Kidney tubule cell (primary cell): ENCODE data around the gene MPHOSPH10.
A peak's percentile ranks its signal among the peaks of the same experiment; 100 is the strongest.
"Not testable (repeated sequence)": the region's sequence is repeated elsewhere in the genome, so short reads cannot be mapped to it uniquely, and the experiment has no call there.

Source experiments
- DNase-seq: peaks from one replicate; pipeline ENCODE4 v3.0.0-alpha.2; 2018; ENCODE audit warnings: low spot score

The MPHOSPH10 gene

GRCh38 chr2:71130152-71130904 is at the start of gene MPHOSPH10, which contains the start of gene MCEE:
Gene MPHOSPH10, plus strand, starts transcription at chr2:71130634. Its CDS starts 32 bp downstream, at chr2:71130666.
Gene MCEE, minus strand, starts transcription at chr2:71130229. Its CDS starts 10 bp downstream, at chr2:71130219.
- peak; percentile 92 for DNase-seq

GRCh38 chr2:71082402-71083252 is 47.8 kb upstream of the MPHOSPH10 start:
- no peak for DNase-seq

GRCh38 chr2:71083297-71083696 is 47.1 kb upstream of the MPHOSPH10 start:
- not testable (repeated sequence) for DNase-seq

- not testable (repeated sequence) for DNase-seq
Measured at GRCh38 chr2:71083752-71084312, 46.6 kb upstream of the MPHOSPH10 start.

GRCh38 chr2:71085325-71086003 is 45.0 kb upstream of the MPHOSPH10 start:
- DNase-seq: not testable (repeated sequence)

GRCh38 chr2:71089475-71089874 is 41.0 kb upstream of the MPHOSPH10 start:
- DNase-seq: not testable (repeated sequence)

- DNase-seq: not testable (repeated sequence)
Measured at GRCh38 chr2:71091808-71092207, 38.6 kb upstream of the MPHOSPH10 start.

GRCh38 chr2:71092491-71093260 is 37.8 kb upstream of the MPHOSPH10 start:
- DNase-seq: not testable (repeated sequence)

- DNase-seq: peak; percentile 63
Measured at GRCh38 chr2:71100195-71100964, 30.1 kb upstream of the MPHOSPH10 start.

GRCh38 chr2:71101656-71102055 is 28.8 kb upstream of the MPHOSPH10 start:
- DNase-seq: peak; percentile 8

- DNase-seq: no peak
Measured at GRCh38 chr2:71102981-71103681, 27.3 kb upstream of the MPHOSPH10 start.

- no peak for DNase-seq
Measured at GRCh38 chr2:71103809-71104208, 26.6 kb upstream of the MPHOSPH10 start.

GRCh38 chr2:71106463-71106862 is 24.0 kb upstream of the MPHOSPH10 start:
- not testable (repeated sequence) for DNase-seq

GRCh38 chr2:71108091-71108490 is 22.3 kb upstream of the MPHOSPH10 start:
- no peak for DNase-seq

GRCh38 chr2:71113843-71114242 is 16.6 kb upstream of the MPHOSPH10 start:
- no peak for DNase-seq

- DNase-seq: no peak
Measured at GRCh38 chr2:71117063-71117462, 13.4 kb upstream of the MPHOSPH10 start.

GRCh38 chr2:71120195-71120594 is 10.2 kb upstream of the MPHOSPH10 start:
- DNase-seq: no peak

GRCh38 chr2:71121479-71121878 is 9.0 kb upstream of the MPHOSPH10 start:
- no peak for DNase-seq

GRCh38 chr2:71122387-71123298 is 7.8 kb upstream of the MPHOSPH10 start:
- DNase-seq: no peak
